Peyer's patch (tissue), 4 donors: Measurements from ENCODE around the gene NID1. TPM values are rescaled to one million over a fixed set of nuclear protein-coding genes. Genes with fewer than 3 reads are reported as not detected.

Source experiments
- DNase-seq, 3 donors: peaks; one replicate each; pipeline ENCODE4 v3.0.0-alpha.2; 2017 to 2019
- H3K27ac ChIP-seq, 4 donors: fragments of 200-600 bp; sonication (generic); one replicate each; pipeline ENCODE4 v1.5.1; 2016 to 2019
- H3K27me3 ChIP-seq, 2 donors: fragments of 200-600 bp; sonication (generic); one replicate each; pipeline ENCODE4 v1.5.1; 2019
- H3K36me3 ChIP-seq, 3 donors: fragments of 200-600 bp; sonication (generic); one replicate each; pipeline ENCODE4 v1.5.1; 2016 to 2019
- H3K4me1 ChIP-seq, 4 donors: fragments of 200-600 bp; sonication (generic); one replicate each; pipeline ENCODE4 v1.5.1; 2016 to 2019
- H3K4me3 ChIP-seq, 4 donors: fragments of 200-600 bp; sonication (generic); 1 replicate in 3 of 4; 2 replicates in 1 of 4; pipeline ENCODE4 v1.5.1; 2016 to 2019; ENCODE audit warnings: mild to moderate bottlenecking in 1 of 4
- H3K9me3 ChIP-seq, 4 donors: fragments of 200-600 bp; sonication (generic); one replicate each; pipeline ENCODE4 v1.5.1; 2016 to 2019; ENCODE audit warnings: mild to moderate bottlenecking in 1 of 4
- POLR2A ChIP-seq, 2 donors: fragments of 450-650 bp; IDR thresholded peaks; one replicate each; pipeline ENCODE4 v1.5.1; 2017; ENCODE audit warnings: antibody characterized with exemption in 2 of 2, mild to moderate bottlenecking in 2 of 2, moderate library complexity in 2 of 2
- total RNA-seq, 4 donors: library from RNA; depleted of rRNA; stranded (reverse); fragments of >200 nt; gene quantifications; one replicate each; pipeline ENCODE4 v1.1.0, GENCODE V29; 2016
- TF ChIP-seq, protein P1 (sequence below), 6 experiments: fragments of 450-650 bp in 4 of 6; fragments of 200-600 bp in 2 of 6; sonication (generic) in 1 of 6; IDR thresholded peaks; one replicate each; pipeline ENCODE4 v1.5.1; 2017 to 2019; ENCODE audit warnings: antibody characterized with exemption in 6 of 6, mild to moderate bottlenecking in 3 of 6, moderate library complexity in 1 of 6

The NID1 gene
- total RNA-seq, 4 donors from 2014 or later: 20.5 to 92.4 (median 62.0) TPM

DNA sequence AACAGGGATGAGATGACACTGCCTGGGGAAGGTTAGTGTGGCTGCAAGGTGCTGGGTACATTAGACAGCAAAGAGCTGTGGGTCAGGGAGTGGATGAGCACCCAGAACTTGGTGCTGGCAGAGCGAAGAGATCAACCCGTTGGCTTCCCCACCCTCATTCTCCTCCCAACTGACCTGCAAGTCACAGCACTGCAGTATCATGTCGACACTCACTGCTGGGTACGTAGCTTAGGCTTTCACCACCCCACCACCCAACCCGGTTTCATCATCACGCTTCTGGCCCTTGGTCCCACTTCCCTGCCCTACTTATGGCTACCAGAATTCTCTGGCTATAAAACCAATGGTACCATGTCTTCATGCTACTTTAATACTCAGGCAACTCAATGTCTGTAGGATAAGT is 124.6 kb downstream of the NID1 start:
- Histone ChIP-seq H3K36me3 (no peaks in the 10 kb centered on the region), H3K4me1 (peaks cover 0 to 16% (median 10%) of the 10 kb centered on the region in 4 donors), H3K9me3 (no peaks in the 10 kb centered on the region), H3K27ac (no peak overlapping the region), H3K27me3 (no peaks in the 10 kb centered on the region), H3K4me3 (no peak overlapping the region)
- DNase-seq: no peak
- TF ChIP-seq, protein P1, sequence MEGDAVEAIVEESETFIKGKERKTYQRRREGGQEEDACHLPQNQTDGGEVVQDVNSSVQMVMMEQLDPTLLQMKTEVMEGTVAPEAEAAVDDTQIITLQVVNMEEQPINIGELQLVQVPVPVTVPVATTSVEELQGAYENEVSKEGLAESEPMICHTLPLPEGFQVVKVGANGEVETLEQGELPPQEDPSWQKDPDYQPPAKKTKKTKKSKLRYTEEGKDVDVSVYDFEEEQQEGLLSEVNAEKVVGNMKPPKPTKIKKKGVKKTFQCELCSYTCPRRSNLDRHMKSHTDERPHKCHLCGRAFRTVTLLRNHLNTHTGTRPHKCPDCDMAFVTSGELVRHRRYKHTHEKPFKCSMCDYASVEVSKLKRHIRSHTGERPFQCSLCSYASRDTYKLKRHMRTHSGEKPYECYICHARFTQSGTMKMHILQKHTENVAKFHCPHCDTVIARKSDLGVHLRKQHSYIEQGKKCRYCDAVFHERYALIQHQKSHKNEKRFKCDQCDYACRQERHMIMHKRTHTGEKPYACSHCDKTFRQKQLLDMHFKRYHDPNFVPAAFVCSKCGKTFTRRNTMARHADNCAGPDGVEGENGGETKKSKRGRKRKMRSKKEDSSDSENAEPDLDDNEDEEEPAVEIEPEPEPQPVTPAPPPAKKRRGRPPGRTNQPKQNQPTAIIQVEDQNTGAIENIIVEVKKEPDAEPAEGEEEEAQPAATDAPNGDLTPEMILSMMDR (IDR thresholded peaks at IDR 0.05): no peak
- no peak for TF ChIP-seq POLR2A (IDR thresholded peaks at IDR 0.05)

DNA sequence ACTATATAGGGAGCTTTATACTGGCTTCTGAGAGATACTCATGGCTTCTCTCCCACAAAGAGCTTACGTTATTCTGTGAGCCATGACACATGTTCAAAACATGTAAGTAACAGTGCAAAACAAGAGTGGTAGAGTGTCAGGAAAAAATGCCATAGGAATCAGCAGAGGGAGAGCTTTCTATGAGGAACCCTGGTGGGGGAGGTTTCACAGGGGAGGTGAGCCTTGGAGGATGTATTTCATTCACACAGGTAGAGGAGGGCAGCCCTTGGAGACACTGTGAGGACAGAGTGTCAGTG is 125.5 kb downstream of the NID1 start:
- Histone ChIP-seq H3K27me3 (no peaks in the 10 kb centered on the region), H3K9me3 (no peaks in the 10 kb centered on the region), H3K27ac (peak overlapping the region in 3 of 4 donors; percentile 39 to 59 (median 52)), H3K36me3 (no peaks in the 10 kb centered on the region), H3K4me1 (peaks cover 0 to 16% (median 10%) of the 10 kb centered on the region in 4 donors), H3K4me3 (no peak overlapping the region)
- no peak for TF ChIP-seq POLR2A (IDR thresholded peaks at IDR 0.05)
- TF ChIP-seq, protein P1 (IDR thresholded peaks at IDR 0.05): no peak
- DNase-seq: no peak

DNA sequence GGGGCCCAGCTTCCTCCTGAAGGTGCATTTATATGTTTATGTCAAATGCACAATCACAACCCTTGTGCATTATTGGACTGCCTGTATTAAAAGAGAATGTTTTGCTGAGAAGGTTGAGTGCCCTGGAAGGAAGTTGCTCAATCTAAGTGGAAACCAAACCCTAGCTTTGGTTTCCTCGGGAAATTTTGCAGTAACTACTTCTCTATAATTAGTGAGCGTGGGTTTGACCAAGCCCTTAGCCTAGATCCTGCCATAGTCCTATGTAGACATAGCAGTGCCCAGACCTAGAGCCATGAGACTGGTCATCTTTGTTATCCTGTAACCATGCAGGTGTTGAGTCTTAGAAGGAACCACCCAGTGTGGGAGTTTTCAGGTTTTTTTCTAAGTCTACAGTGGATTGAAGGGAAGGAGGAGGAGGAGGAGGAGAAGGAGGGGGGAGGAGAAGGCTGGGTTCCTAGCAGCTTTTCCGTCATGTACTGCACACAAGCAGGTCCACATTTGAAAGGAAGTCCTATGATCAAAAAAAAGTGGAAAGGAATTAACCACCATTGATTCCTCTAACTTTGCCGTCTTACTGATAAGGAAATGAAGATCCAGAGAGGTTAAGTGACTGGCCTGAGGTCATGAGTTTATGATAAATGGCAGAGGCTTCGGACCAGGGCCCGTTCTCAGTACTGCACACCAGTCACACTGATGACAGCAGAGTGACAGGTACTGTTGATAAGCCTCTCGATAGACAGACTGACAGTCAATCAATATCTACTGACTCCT is 126.0 kb downstream of the NID1 start:
- Histone ChIP-seq H3K4me3 (no peak overlapping the region), H3K4me1 (peaks cover 0 to 16% (median 10%) of the 10 kb centered on the region in 4 donors), H3K27me3 (no peaks in the 10 kb centered on the region), H3K27ac (peak overlapping the region in 3 of 4 donors; percentile 39 to 59 (median 52)), H3K36me3 (no peaks in the 10 kb centered on the region), H3K9me3 (no peaks in the 10 kb centered on the region)
- TF ChIP-seq POLR2A (IDR thresholded peaks at IDR 0.05): no peak
- TF ChIP-seq, protein P1 (IDR thresholded peaks at IDR 0.05): no peak
- no peak for DNase-seq

DNA sequence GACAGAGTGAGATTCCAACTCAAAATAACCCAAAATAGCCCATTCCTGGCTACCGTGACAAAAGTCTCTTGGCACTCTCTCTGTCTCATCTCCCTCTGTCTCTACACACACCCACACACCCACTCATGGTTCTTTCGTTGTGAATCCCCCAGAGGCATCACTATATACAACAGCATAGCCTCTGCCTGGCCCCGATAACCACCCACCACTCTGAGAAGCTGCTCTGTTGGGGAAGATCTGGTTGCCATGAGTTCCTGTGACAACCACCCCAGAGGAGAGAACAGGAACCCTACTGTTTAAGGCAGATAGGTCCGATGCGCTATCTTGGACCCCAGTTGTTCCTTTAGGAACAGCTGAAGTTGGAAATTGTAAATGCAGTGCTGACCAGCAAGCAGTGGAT is 127.8 kb downstream of the NID1 start:
- no peaks in the 10 kb centered on the region for H3K27me3 ChIP-seq
- no peak overlapping the region for H3K4me3 ChIP-seq
- peak overlapping the region in 1 of 4 donors; percentile 3 for H3K27ac ChIP-seq
- no peak for TF ChIP-seq POLR2A (IDR thresholded peaks at IDR 0.05)
- TF ChIP-seq, protein P1 (IDR thresholded peaks at IDR 0.05): no peak
- H3K36me3 ChIP-seq: no peaks in the 10 kb centered on the region
- H3K9me3 ChIP-seq: no peaks in the 10 kb centered on the region
- peaks cover 0 to 21% (median 11%) of the 10 kb centered on the region in 4 donors for H3K4me1 ChIP-seq
- no peak for DNase-seq

DNA sequence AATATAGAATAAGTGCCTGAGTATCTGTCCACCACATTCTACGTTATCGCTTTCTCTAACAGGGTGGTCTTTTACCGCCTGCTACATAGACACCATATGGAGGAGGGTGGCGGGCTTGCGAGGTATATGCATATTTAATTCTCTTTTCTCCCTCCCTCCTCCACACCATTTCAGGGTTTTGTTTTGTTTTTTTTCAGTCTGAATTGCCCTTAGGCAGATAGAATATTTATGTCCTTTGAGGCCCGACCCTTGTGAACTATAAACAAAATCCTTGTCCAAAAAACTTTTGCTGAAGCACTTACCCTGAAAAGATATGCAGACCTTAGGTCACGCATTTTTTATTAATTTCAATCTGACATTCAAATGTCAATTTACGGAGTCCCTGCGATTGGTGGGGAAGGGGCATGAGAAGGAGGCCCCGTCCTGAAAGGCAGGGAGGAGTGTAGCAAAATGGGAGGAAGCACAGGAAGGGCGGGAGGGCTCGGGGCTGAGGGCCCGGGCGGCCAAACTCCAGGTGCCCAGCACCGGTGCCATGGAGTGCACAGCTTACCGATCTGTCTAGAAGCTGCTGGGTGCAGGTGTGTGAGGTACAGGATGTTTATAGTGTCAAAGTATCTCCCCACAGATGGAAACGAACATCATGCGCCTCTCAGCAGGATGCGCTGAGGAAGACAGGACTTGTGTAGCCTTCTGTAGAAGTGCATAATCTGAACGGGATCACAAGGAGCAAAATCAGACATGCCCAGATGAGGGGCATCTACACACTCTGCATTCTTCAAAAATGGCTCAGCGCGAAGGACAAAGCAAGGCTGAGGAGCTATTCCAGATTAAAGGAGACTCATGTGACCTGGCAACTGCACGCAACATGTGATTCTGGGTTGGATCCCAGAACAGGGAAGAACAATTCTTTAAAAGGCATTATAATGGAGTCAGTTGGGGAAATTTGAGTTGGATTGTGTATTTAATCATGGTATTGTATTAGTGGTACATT is 129.4 kb downstream of the NID1 start:
- no peaks in the 10 kb centered on the region for H3K9me3 ChIP-seq
- H3K27ac ChIP-seq: peak overlapping the region in 1 of 4 donors; percentile 57
- H3K4me1 ChIP-seq: peaks cover 0 to 21% (median 11%) of the 10 kb centered on the region in 4 donors
- DNase-seq: peak in 2 of 3 donors; percentile 73 to 75
- H3K4me3 ChIP-seq: no peak overlapping the region
- H3K36me3 ChIP-seq: no peaks in the 10 kb centered on the region
- TF ChIP-seq, protein P1 (IDR thresholded peaks at IDR 0.05): no peak
- TF ChIP-seq POLR2A (IDR thresholded peaks at IDR 0.05): no peak
- no peaks in the 10 kb centered on the region for H3K27me3 ChIP-seq
